ENCODE data around the gene C3orf20.

DNA sequence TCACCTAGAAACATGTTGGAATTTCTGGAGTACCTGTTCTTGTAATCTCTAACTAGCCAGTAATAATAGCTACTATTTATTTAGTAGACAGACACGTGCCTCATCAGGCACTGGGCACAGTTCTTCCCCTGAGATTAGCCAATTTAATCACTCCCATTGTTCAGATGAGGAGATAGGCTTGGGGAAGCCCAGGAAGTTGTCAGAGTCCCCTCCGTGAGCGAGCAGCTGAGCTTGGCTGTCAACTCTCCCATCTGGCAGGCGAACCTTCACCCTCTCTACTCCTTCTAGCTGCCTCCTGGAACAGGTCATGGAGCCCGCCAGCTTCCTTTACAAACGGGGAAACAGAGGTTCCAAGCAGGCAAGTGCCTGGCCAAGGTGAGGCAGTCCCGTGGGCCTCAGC is 112.7 kb downstream of the C3orf20 start:
- TF ChIP-seq POLR2A (IDR thresholded peaks at IDR 0.05; ENCODE audit: low read length) (no peak), GATA1 (IDR thresholded peaks at IDR 0.05; ENCODE audit: low read depth, low read length) (no peak)

Data from erythroblast (primary cell).